CD1c-positive myeloid dendritic cell (primary cell): ENCODE data around the gene NTM.
A peak's percentile ranks its signal among the peaks of the same experiment; 100 is the strongest.

Experiments used
- DNase-seq: peaks from one replicate; pipeline ENCODE4 v3.0.0-alpha.2; 2016; ENCODE audit errors: extremely low spot score

NTM gene

DNA sequence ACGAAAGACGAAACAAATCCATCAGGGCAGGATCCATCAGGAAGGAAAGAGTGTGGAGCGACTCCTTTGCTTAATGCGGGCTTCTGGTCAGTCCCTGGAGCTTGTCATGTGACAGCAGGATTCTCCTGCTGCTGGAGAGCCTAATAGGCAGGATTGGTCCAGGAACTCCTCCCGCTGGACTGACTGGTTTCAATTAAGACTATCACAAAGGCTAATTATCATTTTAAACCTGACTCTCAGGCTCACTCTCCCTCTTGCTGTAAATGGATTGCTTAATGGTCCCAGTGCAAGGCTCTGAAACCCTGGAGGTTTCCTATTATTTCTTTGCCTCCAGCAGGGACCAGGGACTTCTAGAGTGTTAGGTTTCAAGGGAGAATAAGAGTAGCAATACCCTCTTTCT, 493.8 kb downstream of the NTM start:
- no peak for DNase-seq

DNA sequence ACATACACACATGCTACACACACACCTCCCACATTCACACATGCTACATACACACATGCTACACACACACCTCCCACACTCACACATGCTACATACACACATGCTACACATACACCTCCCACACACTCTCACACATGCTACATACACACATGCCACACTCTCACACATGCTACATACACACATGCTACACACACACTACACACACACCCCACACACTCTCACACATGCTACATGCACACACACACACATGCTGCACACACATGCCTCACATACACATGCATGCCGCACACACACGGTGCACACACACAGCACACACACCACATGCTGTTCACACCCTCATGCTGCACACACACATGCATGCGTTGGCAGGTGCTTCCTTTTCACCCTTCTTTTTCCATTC, 495.4 kb downstream of the NTM start:
- DNase-seq = no peak

DNA sequence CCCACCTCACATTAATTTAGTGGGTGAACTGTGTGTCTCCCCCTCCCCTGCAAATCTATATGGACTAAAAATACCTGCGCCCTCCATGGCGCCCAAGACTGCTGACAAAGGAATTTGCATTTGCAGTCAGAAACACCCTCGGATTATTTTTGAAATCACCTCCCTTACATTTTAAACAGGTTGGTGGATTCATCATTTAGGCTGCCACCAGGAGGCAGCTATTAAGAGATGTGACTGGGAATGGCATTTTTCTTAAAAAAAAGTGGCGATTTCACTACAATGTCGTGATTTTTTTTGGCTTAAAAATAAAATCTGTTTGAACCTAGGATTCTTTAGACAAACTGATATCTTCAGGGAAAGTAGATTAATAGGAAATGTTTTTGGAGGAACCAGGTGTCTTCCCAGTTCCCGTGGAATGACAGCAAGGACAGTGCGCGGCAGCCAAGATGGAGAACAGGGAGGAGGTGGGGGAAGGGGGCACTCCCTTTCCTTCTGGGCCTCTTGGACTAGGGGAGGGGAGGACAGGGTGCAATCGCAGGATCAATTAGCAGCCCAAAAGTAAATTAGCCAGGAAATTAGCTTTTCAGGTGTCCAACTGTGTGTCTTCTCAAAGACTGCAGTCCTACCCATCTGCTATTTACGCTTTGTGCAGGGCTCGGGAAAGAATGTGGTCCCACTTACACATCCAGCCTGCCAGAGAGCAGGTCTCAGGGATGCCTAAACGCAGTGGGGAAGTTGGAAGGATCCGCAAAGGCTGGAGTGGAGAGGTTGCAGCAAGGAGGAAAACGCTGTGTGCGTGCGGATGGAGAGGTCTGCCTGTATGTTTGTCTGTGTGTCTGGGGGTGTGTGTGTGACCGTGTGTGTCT, 496.4 kb downstream of the NTM start:
- DNase-seq = no peak

DNA sequence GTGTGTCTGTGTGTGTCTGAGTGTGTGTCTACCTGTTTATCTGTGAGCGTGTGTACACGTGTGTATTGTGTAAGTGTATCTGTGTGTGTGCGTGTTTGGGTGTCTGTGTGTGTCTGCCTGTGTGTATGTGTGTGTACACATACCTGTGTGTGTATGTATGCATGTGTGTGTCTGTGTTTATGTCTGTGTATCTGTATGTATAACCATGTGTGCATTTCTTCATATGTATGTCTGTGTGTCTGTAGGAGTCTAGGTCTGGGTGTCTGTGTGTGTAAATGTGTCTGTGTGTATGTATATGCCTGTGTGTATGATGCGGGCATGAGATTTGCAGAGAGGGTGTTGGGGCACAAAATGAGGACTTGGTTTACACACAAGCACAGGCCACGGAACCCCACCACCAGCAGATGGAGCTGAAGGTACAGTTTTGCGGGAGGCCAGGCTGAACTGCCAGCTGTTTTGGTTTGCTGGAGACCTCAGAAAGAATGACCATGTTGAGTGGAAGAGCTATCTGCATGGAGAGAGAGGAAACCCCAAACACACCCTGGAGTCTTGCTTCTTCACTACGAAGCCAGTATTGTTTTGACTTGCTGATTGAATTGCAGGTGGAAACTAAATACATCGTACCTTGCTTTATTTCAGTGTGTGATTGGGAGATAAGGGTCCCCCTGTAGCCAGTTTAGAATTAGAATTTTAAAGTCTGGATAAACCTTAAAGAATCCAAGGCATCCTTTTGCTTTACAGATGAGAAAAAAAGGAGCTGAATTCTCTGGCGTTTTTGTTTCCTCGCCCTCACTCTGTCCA, 497.2 kb downstream of the NTM start:
- peak; percentile 44 for DNase-seq

DNA sequence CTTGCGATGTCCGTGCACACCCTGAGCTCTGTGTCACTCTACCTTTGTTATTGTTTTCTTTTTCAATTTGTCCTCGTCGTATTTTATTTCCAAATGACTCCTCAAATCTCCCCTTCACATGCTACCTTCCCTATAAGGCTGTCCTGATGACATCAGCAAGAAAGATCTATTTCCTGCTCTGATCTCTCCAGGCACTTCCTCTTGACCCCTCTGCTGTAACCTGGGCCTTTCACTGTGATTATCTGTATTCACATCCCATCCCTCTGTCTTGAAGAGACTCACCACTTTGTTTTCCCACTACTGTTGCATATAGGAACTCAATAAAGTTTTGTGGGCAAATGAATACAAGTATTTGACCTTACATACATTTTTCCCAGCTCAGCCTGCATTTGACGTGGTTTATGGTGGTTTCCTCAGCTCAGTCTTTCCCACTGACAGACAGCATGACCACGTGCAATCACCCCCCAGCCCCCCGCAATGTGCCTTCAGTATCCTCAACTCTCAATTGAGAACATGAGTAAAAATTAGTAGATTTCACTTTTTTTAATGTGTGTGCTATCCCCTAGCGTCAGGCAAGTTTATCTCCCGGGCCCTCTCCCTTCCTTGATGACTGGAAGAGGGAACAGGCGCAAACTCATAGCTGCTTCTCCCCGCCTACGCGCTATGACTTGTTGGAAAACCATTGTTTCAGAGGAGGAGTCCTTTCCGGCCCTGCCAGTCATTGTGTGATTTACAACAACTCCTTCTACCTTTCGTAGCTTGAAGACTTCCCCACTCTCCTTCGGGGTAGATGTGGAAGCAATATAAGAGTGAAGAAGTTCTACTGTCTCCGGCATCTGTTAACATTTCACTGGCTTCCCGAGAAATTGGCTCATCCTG, 498.5 kb downstream of the NTM start:
- no peak for DNase-seq

DNA sequence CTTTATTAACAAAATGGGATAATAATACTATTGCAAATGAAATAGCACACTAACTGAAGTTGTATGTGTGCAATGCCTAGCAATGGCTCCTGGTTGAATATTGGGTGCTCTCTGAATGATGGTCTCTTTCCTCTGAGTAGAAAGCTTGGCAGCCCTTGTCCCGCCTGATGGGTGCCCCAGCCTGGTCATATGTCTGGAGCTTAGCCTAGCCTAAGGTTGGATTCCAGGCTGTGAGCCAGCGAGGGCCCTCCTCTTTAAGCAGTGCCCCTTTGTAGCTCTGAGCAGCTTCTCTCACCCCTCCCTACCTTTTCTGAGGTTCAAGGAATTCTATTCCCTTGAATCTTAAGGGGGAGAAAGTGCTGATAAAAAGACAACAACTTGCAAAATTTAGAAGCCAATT, 499.9 kb downstream of the NTM start:
- no peak for DNase-seq

DNA sequence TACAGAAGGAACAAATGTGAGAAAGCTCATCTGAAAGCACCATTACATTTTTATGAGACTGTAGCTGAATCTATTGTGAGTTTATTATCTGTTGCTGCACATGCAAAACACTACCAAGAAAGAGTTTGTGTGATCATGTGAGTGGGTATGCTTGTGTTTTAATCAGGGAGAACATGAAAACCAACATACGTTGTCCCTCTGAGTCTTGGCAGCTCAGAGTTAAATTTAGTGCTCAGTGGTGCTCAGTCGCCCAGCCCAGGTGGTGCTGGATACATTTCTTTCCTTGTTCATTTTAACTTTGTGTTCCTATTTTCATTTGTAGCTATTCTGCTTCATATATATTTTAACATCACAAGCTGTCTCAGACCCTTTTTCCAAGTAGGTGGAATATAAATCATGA, 500.6 kb downstream of the NTM start:
- DNase-seq = no peak

DNA sequence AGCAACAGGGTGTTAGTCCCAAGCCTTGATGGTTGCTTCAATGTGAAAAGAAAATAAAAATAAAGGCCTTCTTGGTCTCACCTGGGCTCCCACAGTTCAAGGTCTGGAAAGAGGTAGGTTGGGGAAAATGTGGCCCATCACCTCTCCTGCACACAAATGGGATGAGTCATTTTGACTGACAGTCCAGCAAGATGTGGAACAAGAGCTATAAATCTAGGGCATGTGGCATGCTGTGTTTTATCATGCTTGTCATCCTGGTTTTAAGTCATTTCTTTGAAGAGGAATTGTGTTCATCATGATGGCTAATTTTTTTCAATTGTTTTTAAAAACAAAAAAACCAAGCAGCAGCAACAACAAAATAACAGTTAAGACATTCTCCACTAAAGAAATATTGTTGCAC, 503.7 kb downstream of the NTM start:
- DNase-seq = no peak

DNA sequence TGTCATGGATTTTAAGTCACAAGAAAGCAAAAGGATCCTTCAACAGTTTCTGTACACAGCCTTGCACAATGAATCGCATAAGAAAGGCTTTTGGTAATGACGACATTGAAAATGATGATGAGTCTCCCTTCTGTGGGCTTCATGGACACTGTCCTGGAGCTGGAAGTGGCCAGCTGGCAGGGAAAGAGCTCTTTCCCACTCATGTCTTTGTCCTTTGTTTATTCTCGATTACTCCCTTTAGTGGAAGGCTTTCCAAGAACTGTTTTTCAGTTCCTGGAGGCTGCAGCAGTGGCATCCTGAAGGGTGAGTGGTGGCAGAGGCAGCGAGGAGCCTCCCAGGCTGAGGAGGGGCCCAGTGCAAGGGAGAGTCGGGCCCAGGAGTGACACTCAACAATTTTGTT, 505.2 kb downstream of the NTM start:
- no peak for DNase-seq

DNA sequence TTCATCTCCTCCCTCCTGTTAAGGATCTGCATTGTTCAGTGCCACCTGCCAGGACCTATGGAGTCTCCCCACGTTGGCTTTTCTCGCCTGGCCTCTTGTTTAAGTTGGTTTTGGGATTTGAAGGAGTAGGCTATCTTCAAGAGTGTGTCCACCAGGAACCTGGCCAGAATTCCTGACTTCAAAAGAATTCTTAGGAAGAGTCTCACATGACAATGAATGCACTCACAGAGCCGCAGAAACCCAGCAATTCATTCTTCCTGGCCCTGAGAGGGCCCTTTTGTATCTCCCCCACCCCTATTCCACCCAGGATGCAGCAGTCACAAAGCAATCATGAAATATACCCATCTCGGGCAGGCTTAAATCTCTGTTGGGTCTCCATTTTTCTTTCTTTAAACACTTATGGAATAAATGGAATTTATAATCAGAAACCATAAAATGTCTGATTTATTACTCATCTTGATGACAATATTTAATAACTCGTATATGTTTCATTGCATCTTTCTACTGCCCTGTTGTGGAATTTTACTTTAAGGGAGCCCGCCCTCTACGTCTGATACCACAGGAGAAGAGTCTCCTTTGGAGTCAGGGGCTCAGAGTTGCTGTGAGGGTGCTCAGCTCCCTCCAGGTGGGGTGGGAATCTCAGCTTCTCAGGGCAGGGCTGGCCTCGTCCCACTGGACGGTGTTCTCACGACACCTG, 507.0 kb downstream of the NTM start:
- DNase-seq = no peak

DNA sequence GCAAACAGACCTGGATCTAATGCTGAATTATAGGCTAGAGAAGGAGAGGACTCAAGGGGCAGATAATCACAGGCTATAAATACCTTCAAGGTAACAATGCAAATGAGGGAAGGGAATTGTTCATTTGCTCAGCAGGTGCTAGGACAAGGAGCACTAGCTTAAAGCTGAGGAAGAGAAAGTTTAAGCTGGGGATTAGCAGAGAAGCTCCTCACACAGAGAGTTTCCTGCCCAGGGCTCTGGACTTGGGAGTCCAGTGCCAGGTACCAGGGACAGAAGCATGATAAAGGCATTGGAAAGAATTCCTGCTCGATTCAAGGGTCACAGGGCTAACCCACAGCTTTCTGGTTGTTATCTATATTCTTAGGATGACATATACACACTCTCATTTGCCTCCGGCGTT, 509.9 kb downstream of the NTM start:
- DNase-seq = no peak

DNA sequence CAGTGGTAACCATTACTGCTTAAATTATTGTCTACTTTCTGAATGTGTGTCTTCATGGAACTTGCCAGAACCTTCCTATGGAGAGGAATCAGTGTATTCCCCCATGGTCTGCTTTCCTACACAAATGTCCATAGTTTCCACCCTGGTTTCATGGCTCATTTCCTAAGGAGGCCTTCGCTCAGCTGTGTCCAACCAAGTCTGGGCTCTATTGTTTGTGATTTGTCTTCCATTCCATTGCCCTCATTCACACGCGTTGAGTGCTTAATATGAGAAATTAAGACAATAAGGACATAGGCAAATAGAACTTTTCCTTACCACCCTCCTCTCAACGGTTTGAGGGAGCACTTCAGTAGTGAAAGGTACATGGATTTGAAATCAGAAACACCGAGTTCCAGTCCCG, 510.6 kb downstream of the NTM start:
- DNase-seq = no peak

DNA sequence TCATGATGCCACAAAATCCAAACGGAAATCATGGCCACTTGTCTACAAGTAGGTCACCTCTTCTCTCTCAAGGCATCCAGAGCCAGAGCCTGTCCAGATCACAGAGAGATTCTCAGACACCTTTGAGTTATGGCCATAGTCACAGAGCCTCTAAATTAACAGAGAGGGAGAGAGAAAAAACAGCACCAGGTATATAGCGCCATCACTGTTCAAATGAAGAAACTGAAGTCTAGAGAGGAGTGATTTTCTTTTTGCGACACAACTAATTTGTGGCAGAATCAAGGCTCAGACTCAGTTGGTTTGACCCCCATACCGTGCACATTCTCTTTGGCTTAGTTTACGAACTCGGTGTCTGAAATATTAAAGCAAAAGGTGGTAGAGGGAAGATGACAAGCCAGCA, 512.9 kb downstream of the NTM start:
- no peak for DNase-seq

DNA sequence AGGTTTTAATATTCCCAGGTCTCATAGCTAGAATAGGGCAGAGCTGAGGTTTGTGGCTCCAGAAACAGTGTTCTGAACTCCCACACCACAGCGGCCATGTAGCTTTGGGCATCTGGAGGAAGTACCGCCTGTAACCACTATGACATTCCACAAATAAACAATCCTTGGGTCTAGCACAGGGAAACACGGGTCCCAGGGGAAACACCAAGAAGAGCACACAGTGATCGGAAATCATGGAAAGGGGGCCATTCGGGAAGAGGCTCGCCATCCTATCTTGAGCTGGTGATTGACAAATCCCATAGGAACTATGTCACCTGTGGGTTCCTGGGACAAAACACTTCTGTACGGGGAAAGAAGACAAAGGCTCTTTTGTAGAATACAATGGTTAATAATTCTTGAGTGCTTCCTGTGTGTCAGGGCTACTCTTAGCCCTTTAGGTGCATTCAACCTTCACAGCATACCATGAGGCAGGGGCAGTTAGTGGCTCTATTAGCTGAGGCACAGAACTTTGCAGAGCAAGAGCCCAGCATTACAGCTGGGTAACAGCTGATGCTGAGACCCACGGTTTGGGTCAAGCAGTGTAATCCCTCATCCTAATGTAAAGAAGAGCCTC, 514.2 kb downstream of the NTM start:
- DNase-seq = no peak

DNA sequence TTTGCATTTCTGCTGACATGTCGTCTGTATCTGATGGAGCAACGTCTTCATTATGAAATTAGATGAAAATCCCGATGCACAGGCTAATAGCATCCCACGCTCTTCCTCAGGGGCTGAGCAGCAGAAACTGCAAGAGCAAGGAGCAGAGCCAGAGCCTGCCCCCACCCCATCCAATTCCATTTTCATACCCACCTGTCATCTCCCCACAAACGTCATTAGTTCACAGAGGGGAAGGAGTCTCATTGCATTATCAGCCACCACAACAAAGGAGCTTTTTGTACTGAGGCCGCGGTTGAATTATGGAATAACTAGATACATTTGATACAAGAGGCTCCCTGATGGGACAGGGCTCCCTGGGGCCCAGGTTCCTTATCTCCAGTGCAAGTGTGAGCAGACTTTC, 515.0 kb downstream of the NTM start:
- no peak for DNase-seq

DNA sequence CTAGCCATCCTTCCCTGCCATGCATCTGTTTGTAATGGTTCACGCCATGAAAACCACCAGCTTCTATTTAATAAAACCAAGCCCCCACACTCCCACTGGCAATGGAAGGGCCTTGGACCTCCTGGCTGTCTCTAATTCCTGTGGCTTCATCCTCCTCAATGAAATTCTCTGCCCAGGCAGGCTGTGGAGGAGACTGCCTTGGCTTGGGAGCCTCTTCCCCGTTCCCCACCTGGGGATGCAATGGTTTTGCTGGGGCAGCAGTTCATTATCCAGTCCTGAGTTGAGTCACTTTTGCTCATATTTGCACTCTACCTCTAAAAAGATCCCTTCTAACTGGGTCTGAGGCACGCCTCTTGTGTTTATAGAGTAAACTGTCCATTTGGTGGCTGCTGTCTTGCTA, 515.8 kb downstream of the NTM start:
- no peak for DNase-seq

DNA sequence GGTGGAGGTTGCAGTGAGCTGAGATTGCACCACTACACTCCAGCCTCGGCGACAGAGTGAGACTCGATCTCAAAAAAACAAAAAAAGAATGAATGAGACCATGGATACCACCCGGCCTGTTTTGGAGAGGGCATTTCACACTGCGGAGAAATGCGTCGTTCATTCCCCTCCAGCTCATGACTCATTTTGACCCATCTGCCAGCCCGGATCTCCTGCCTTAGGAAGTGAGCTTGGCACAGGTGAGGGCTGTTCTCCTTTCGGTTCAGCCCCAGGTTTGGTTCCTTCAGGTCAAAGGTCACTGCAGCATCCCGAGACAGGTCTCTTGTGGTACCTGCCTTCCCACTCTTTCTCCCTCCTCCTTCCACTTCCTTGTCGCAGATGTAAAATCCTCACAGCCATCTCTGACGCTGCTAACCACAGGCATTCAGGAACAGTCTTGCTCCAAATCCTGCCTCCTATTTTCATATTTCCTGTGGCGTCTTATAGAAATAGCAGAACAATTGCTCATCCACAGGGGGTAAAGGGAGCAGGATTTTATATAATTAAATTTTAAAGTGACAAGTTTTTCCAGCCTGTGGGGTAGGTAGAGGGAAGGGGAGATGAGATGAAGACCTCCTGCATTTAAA, 517.9 kb downstream of the NTM start:
- DNase-seq = no peak

DNA sequence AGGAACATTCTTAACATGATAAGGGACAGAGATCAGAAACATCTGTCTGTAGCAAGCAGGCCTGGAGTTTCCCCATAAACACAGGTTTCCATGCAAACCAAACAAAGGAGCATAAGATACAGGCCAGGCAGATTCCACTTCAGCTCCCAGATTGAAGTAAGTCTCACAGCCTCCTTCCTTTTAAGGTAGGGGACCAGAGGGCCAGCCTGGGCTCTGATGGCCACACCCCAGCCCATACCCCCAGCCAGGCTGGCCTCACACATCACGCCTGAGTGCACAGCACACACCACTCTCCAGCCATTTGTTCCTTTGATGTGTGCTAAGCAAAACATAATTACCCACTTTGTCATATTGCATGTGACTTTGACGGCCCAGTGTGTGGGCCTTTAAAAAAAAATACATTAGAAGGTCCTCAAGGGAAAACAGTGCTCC, 518.7 kb downstream of the NTM start:
- no peak for DNase-seq

DNA sequence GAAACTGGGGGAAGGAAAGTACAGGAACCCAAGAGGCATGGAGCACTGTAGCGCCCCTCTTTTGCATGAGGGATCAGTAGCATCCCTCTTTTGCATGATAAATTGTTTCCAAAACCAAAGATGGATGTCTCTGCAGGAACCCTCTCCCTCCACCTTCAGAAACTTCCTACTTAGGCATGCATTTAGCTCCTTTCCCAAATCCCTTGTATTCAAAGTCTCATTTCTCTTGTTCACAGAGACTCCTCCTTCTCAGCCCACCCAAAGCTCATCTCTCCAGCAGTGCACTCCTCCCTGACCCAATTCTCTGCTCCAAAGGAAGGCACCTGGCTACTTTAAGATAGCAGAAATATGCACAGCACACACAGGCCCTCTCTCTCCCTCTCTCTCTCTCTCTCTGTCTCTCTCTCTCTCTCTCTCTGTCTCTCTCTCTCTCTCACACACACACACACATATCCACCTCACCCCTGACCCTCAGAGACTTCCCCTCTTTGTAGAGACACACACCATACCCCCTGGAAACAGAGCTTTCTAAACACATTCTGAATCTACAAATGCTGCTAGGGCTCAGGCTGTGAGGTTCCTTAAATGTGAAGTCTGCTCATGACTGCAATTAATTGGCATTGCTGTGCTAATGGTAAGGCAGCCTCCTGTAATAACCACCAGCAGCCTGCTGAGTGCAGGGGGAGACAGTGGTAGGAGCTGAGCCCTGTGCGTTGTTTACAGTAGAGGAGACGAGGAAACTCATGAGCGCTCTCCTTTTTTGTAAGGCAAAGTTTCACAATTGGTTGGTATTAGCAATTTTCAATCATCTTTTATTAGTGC, 519.6 kb downstream of the NTM start:
- DNase-seq = no peak
